Fibroblast of lung (primary cell): Measurements from ENCODE around the gene FMNL3. TPM values are rescaled to one million over a fixed set of nuclear protein-coding genes. Genes with fewer than 3 reads are reported as not detected.
A peak's percentile ranks its signal among the peaks of the same experiment; 100 is the strongest.

Experiments used
- DNase-seq, 2 donors: peaks; one replicate each; pipeline versions ENCODE4 v3.0.0 to v3.0.0-alpha.2; 2010; ENCODE audit warnings: low read depth in 2 of 2
- H2AFZ ChIP-seq: 2 replicates; pipeline ENCODE4 v1.5.1; 2012; ENCODE audit warnings: low read length, control low read depth, inconsistent platforms
- H3K27ac ChIP-seq: 2 replicates; pipeline ENCODE4 v1.5.1; 2011; ENCODE audit warnings: low read length, control low read depth; ENCODE audit not compliant: insufficient read depth
- H3K27me3 ChIP-seq: 2 replicates; pipeline ENCODE4 v1.5.1; 2011; ENCODE audit warnings: mild to moderate bottlenecking, low read length; ENCODE audit not compliant: control insufficient read depth, insufficient read depth
- H3K36me3 ChIP-seq: 2 replicates; pipeline ENCODE4 v1.5.1; 2011; ENCODE audit warnings: low read length; ENCODE audit not compliant: control insufficient read depth, insufficient read depth
- H3K4me1 ChIP-seq: 2 replicates; pipeline ENCODE4 v1.5.1; 2011; ENCODE audit warnings: low read length; ENCODE audit not compliant: control insufficient read depth, insufficient read depth; ENCODE audit errors: extremely low read depth
- H3K4me2 ChIP-seq: 2 replicates; pipeline ENCODE4 v1.5.1; 2011; ENCODE audit warnings: low read length, control low read depth; ENCODE audit not compliant: insufficient read depth; ENCODE audit errors: extremely low read depth
- H3K4me3 ChIP-seq, 4 experiments: fragments of 200-600 bp in 1 of 4; sonication (generic) in 1 of 4; replicated peaks in 1 of 4; 2 replicates each; pipeline ENCODE4 v1.5.1; 2011 to 2016; ENCODE audit warnings: low read length in 4 of 4, low read depth in 3 of 4, mild to moderate bottlenecking in 3 of 4, control low read depth in 2 of 4, inconsistent platforms in 1 of 4, mixed read lengths in 1 of 4; ENCODE audit not compliant: insufficient read depth in 1 of 4; ENCODE audit errors: control extremely low read depth in 1 of 4
- H3K79me2 ChIP-seq: 2 replicates; pipeline ENCODE4 v1.5.1; 2012; ENCODE audit warnings: mild to moderate bottlenecking, low read length, inconsistent platforms; ENCODE audit not compliant: control insufficient read depth, insufficient read depth
- H3K9ac ChIP-seq: 2 replicates; pipeline ENCODE4 v1.5.1; 2011; ENCODE audit warnings: mild to moderate bottlenecking, low read length, control low read depth; ENCODE audit not compliant: insufficient read depth
- H3K9me3 ChIP-seq: 2 replicates; pipeline ENCODE4 v1.5.1; 2012; ENCODE audit warnings: low read depth, low read length; ENCODE audit not compliant: control insufficient read depth, insufficient read depth
- H4K20me1 ChIP-seq: 2 replicates; pipeline ENCODE4 v1.5.1; 2011; ENCODE audit warnings: low read length; ENCODE audit not compliant: control insufficient read depth, insufficient read depth; ENCODE audit errors: extremely low read depth
- CTCF ChIP-seq, 2 donors: IDR thresholded peaks in 1 of 2; conservative IDR thresholded peaks in 1 of 2; 1 replicate in 1 of 2; 2 replicates in 1 of 2; pipeline ENCODE4 v1.5.1; 2011 to 2012; ENCODE audit warnings: low read length in 2 of 2, control low read depth in 1 of 2, inconsistent platforms in 1 of 2, low read depth in 1 of 2, mild to moderate bottlenecking in 1 of 2
- EZH2 ChIP-seq: IDR thresholded peaks from 2 replicates; pipeline ENCODE4 v1.5.1; 2012; ENCODE audit warnings: low read length, control low read depth, mild to moderate bottlenecking; ENCODE audit errors: missing control alignments
- polyA plus RNA-seq, 2 donors: library from polyadenylated mRNA; depleted of rRNA in 1 of 2; stranded (reverse) in 1 of 2; unstranded in 1 of 2; fragments of >200 nt; gene quantifications; 2 replicates each; pipeline ENCODE4 v1.2.1, GENCODE V29; 2011 to 2012; ENCODE audit warnings: missing spikeins in 1 of 2
- total RNA-seq: library from RNA; depleted of rRNA; stranded (reverse); fragments of >200 nt; gene quantifications from 2 replicates; pipeline ENCODE4 v1.2.1, GENCODE V29; 2014

The FMNL3 gene
- total and polyA plus RNA-seq, 2 donors (not counting 1 experiment from before 2014, with no cell fraction given): 15.0 to 22.5 TPM

- Histone ChIP-seq H3K9ac (no peak overlapping the region), H3K36me3 (no peaks in the 10 kb centered on the region), H3K27me3 (peaks cover 8% of the 10 kb centered on the region), H2AFZ (peak overlapping the region; percentile 14), H3K79me2 (peaks cover 37% of the 10 kb centered on the region), H4K20me1 (no peaks in the 10 kb centered on the region), H3K9me3 (no peaks in the 10 kb centered on the region), H3K4me3 (peak overlapping the region; percentile 71 to 86 (median 78)), H3K27ac (peak overlapping the region; percentile 78), H3K4me1 (peaks cover 12% of the 10 kb centered on the region), H3K4me2 (peak overlapping the region; percentile 93)
- peak; percentile 60 to 85 for DNase-seq
- TF ChIP-seq CTCF (conservative IDR thresholded peaks at IDR 0.05 in 1 of 2, IDR thresholded peaks at IDR 0.05 in 1 of 2; ENCODE audit: low read depth in 1 of 2, low read length in 2 of 2) (no peak), EZH2 (no peak)
Measured at GRCh38 chr12:49705479-49706134, 1.6 kb downstream of the FMNL3 start.

- Histone ChIP-seq H3K36me3 (no peaks in the 10 kb centered on the region), H3K4me3 (no peak overlapping the region), H3K4me1 (peaks cover 18% of the 10 kb centered on the region), H2AFZ (no peak overlapping the region), H4K20me1 (no peaks in the 10 kb centered on the region), H3K27ac (no peak overlapping the region), H3K9me3 (no peaks in the 10 kb centered on the region), H3K79me2 (peaks cover 37% of the 10 kb centered on the region), H3K9ac (no peak overlapping the region), H3K27me3 (peaks cover under 1% of the 10 kb centered on the region), H3K4me2 (peak overlapping the region; percentile 13)
- peak; percentile 46 to 85 for DNase-seq
- no peak for TF ChIP-seq CTCF (conservative IDR thresholded peaks at IDR 0.05 in 1 of 2, IDR thresholded peaks at IDR 0.05 in 1 of 2; ENCODE audit: low read depth in 1 of 2, low read length in 2 of 2)
- TF ChIP-seq EZH2: no peak
Measured at GRCh38 chr12:49703647-49704137, 3.5 kb downstream of the FMNL3 start.

GRCh38 chr12:49702676-49703215 is 4.5 kb downstream of the FMNL3 start:
- H4K20me1 ChIP-seq: no peaks in the 10 kb centered on the region
- H3K9ac ChIP-seq: no peak overlapping the region
- no peaks in the 10 kb centered on the region for H3K9me3 ChIP-seq
- H3K36me3 ChIP-seq: no peaks in the 10 kb centered on the region
- H3K4me3 ChIP-seq: no peak overlapping the region
- H3K27me3 ChIP-seq: no peaks in the 10 kb centered on the region
- H3K4me2 ChIP-seq: peak overlapping the region; percentile 15
- TF ChIP-seq CTCF (conservative IDR thresholded peaks at IDR 0.05 in 1 of 2, IDR thresholded peaks at IDR 0.05 in 1 of 2; ENCODE audit: low read depth in 1 of 2, low read length in 2 of 2) (no peak), EZH2 (no peak)
- H3K4me1 ChIP-seq: peaks cover 18% of the 10 kb centered on the region
- peak in 1 of 2 donors; percentile 29 for DNase-seq
- H2AFZ ChIP-seq: no peak overlapping the region
- no peak overlapping the region for H3K27ac ChIP-seq
- peaks cover 37% of the 10 kb centered on the region for H3K79me2 ChIP-seq
